K562 (cell line): ENCODE measurements around the gene ZNF285. TPM values are rescaled to one million over a fixed set of nuclear protein-coding genes. Genes with fewer than 3 reads are reported as not detected.
A peak's percentile ranks its signal among the peaks of the same experiment; 100 is the strongest.

Source experiments
- CHD4 ChIP-seq: fragments of 200-600 bp; sonication (generic); IDR thresholded peaks from 3 replicates; pipeline ENCODE4 v1.6.1; 2012; ENCODE audit warnings: low read depth, mild to moderate bottlenecking, mixed read lengths, low read length, inconsistent platforms; ENCODE audit not compliant: insufficient read depth, insufficient replicate concordance, poor library complexity, severe bottlenecking
- DMBX1 ChIP-seq: fragments of 250-450 bp; sonication (Bioruptor Pico); IDR thresholded peaks from 2 replicates; pipeline ENCODE4 v1.8.0; 2022; ENCODE audit warnings: inconsistent platforms, mild to moderate bottlenecking, moderate library complexity, borderline replicate concordance
- GABPA ChIP-seq: fragments of 200-800 bp; sonication (Bioruptor generic); conservative IDR thresholded peaks from 2 replicates; pipeline ENCODE4 v1.6.1; 2016; ENCODE audit warnings: low read depth, missing genetic modification characterization, missing compliant biosample characterization
- HMGN3 ChIP-seq: IDR thresholded peaks from 2 replicates; pipeline ENCODE4 v1.6.1; 2011; ENCODE audit warnings: borderline replicate concordance, low read depth, mild to moderate bottlenecking, mixed read lengths, low read length; ENCODE audit not compliant: insufficient read length; ENCODE audit errors: extremely low read depth
- ZBTB11 ChIP-seq, 3 experiments: fragments of 200-800 bp in 1 of 3; fragments of 250-450 bp in 1 of 3; fragments of 450-650 bp in 1 of 3; sonication (Bioruptor Pico) in 1 of 3; sonication (Bioruptor generic) in 1 of 3; formaldehyde crosslinking in 1 of 3; IDR thresholded peaks; 2 replicates each; pipeline versions ENCODE4 v1.6.1 to v1.8.0; 2016 to 2022; ENCODE audit warnings: mild to moderate bottlenecking in 2 of 3, missing genetic modification characterization in 2 of 3, missing compliant biosample characterization in 1 of 3, moderate library complexity in 1 of 3
- ZBTB40 ChIP-seq, 2 experiments: fragments of 450-650 bp in 1 of 2; sonication (generic) in 1 of 2; formaldehyde crosslinking in 1 of 2; IDR thresholded peaks; 2 replicates each; pipeline versions ENCODE4 v1.7.1 to v1.9.0; 2016 to 2022; ENCODE audit warnings: inconsistent platforms in 1 of 2, mild to moderate bottlenecking in 1 of 2, missing genetic modification reagents in 1 of 2
- ZFP91 ChIP-seq: sonication (generic); formaldehyde crosslinking; IDR thresholded peaks from 2 replicates; pipeline ENCODE4 v1.8.0; 2022; ENCODE audit warnings: mild to moderate bottlenecking, missing genetic modification reagents
- ZNF24 ChIP-seq: fragments of 450-650 bp; IDR thresholded peaks from 2 replicates; pipeline ENCODE4 v1.6.1; 2016
- ZNF707 ChIP-seq: fragments of 250-450 bp; sonication (Bioruptor Pico); conservative IDR thresholded peaks from 2 replicates; pipeline ENCODE4 v1.8.0; 2022; ENCODE audit warnings: inconsistent platforms, mild to moderate bottlenecking, moderate library complexity
- polyA plus RNA-seq, 8 experiments: library from polyadenylated mRNA; depleted of rRNA in 4 of 8; stranded (reverse) in 5 of 8; unstranded in 3 of 8; fragments of >200 nt; fragmentation: Nextera tagmentation in 2 of 8; fragmentation: Illumina TruSeq in 1 of 8; extraction: Ambion mirVana in 2 of 8; extraction: Trizol in 1 of 8; gene quantifications; 2 replicates each; pipeline versions ENCODE4 v1.2.1 to v1.2.3, GENCODE V29; 2011 to 2014; ENCODE audit warnings: inconsistent platforms in 1 of 8, missing spikeins in 1 of 8
- total RNA-seq, 7 experiments: library from RNA; depleted of rRNA in 6 of 7; stranded (reverse); fragments of >200 nt in 6 of 7; fragmentation: Illumina TruSeq in 2 of 7; extraction: Trizol in 2 of 7; gene quantifications; 2 replicates each; pipeline versions ENCODE4 v1.2.1 to v1.2.3, GENCODE V29; 2011 to 2021; ENCODE audit warnings: low replicate concordance in 1 of 7

Gene ZNF285
- total and polyA plus RNA-seq, 9 of the 15 experiments (the other 6 are each of a cell fraction or from before 2014, with no cell fraction given), result 0.14 to 1.1 (median 0.50) TPM

GRCh38 chr19:44371815-44372480 lies 29.5 kb downstream of the ZNF285 start (continued):
- TF ChIP-seq ZBTB40 (IDR thresholded peaks at IDR 0.05) (peak; percentile 56; the same call in 1 of the 2 replicates), ZBTB40 (CRISPR knock-in tag; IDR thresholded peaks at IDR 0.05) (no peak), HMGN3 (no peak), DMBX1 (CRISPR knock-in tag) (no peak), CHD4 (no peak), ZNF24 (no peak), ZFP91 (CRISPR knock-in tag) (no peak), ZBTB11 (CRISPR knock-in tag; IDR thresholded peaks at IDR 0.05) (peak in 1 of 3 experiments; percentile 74; a peak in 1 of 6 replicates), GABPA (tag) (peak; percentile 85), ZNF707 (no peak)
